ENCODE results near the gene CRYBA1.

Gene CRYBA1

DNA sequence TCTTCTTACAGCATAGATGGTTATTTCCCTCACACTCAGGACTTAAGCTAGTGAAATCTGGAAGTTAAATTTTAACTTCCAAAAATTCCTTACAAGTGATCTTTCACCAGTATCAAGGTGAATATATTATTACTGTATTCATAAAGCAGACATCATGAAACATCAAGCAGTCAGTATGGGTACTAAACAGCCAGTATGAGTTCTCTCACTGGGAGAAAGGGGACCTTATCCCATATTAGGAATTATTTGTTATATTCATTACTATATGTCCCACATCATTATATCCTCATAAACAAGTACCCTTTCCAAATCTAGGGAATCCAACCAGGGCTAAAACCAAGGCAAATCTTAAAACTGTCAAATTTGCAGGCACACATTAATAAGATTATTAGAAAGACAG is 32.0 kb downstream of the CRYBA1 start:
- DNase-seq (ENCODE audit: extremely low read depth in 1 of 2, low read depth in 1 of 2) = no peak

- DNase-seq (ENCODE audit: extremely low read depth in 1 of 2, low read depth in 1 of 2) = no peak
These were observed 32.9 kb downstream of the CRYBA1 start for GRCh38 chr17:29279397-29280070.

- DNase-seq (ENCODE audit: extremely low read depth in 1 of 2, low read depth in 1 of 2) = no peak
These were observed 36.8 kb downstream of the CRYBA1 start for GRCh38 chr17:29283496-29283895.

DNA sequence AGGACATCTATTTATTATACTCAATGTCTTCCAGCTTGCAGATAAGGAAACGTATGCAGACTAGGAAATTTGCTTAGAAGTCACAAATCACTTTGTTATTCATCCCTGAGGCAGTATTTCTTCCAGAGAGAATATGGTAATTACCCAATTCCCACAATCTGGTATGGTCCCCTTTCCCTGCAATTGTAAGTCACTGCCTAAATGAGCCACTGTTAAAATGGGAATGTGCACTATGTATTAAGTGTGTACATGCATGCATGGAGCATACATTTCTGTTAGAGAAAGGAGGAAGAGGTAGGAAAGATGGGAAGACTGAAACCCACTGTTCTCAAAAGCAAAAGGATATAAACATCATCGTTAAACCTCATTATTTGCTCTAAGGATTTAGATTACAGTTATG is 37.3 kb downstream of the CRYBA1 start:
- DNase-seq (ENCODE audit: extremely low read depth in 1 of 2, low read depth in 1 of 2) = no peak

DNA sequence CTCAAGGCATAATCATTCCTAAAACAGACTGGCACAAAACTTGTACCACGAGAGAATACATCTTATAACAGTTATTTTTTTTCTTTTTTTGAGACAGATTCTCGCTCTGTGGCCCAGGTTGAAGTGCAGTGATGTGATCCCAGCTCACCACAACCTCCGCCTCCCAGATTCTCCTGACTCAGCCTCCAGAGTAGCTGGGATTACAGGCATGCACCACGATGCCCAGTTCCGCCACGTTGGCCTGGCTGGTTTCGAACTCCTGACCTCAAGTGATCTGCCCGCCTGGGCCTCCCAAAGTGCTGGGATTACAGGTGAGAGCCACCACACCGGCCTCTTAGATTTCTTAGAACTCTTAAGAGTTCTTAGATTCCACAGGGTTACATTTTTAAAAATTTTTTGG is 43.2 kb downstream of the CRYBA1 start:
- DNase-seq (ENCODE audit: extremely low read depth in 1 of 2, low read depth in 1 of 2) = no peak

DNA sequence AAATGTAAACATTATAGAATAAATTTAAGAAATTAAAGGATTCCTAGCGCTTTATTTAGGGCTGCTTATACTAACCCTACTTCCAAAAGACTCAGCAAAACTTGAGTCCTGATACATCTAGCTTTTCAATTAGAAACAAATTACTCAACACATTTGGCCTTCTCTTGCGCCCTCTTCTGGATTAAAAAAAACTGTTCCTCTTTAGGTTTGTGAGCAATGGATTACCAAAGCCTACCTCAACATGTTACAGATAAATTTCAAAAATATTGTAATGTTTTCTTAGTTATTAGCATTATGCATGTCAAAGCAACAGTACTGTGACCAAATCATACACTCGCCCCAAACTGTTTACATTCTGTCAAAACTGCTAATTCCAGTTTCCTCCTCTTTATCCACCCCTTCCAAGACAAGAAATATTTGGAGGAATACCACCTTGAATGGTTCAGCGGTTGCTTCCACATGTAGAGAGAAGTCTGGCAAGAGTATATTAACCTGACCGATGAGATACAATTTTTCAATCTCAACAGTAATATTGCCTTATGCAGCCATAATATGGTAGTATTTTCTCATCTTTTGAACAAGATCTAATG is 44.6 kb downstream of the CRYBA1 start:
- no peak for DNase-seq (ENCODE audit: extremely low read depth in 1 of 2, low read depth in 1 of 2)

DNA sequence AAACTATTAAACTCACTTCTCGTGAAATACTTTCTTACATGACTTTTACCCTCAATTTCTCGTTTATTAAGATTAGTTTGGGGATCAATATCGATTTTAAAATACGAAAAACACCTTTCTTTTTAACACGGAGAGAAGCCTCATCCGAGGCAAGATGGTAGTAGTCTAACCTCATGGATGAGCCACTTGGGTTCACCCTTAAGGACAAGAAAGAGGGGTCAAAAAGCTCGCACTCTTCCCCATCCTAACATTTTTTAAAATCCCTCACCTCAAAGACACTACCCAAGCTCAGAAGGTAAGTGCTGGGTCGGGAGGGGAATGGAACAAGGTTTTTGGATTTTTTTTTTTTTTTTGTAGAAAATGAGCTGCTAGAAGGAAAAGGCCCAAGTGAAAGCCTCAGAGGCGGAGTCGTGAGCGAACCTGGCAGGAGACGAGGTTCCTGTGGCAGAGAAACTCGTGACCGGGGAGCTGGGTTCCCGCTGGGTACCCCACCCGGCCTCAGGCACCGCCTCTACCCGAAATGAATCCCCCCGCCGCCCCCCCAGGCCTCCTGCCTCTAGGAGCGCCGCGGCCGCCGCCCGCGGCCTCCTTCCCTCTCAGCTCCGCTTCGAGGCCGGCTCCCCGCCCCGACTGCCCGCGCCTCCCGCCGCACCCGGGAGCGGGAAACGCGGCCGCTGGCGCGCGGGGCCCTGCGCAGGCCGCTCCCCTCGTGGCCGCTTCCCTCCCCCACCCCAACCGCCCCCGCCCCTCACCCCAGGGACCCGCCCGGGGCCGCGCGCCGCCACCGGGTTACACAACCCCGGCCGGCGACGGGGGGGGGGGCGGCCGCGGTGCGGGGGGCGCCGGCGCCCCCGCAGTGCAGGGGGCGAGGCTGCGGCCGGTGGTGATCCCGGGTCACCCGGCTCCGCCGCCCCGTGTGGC is 45.7 kb downstream of the CRYBA1 start:
- peak; percentile 19 to 42 for DNase-seq (ENCODE audit: extremely low read depth in 1 of 2, low read depth in 1 of 2)

- DNase-seq (ENCODE audit: extremely low read depth in 1 of 2, low read depth in 1 of 2) = peak in 1 of 2 donors; percentile 30
These were observed 46.6 kb downstream of the CRYBA1 start for GRCh38 chr17:29292992-29293889.

DNA sequence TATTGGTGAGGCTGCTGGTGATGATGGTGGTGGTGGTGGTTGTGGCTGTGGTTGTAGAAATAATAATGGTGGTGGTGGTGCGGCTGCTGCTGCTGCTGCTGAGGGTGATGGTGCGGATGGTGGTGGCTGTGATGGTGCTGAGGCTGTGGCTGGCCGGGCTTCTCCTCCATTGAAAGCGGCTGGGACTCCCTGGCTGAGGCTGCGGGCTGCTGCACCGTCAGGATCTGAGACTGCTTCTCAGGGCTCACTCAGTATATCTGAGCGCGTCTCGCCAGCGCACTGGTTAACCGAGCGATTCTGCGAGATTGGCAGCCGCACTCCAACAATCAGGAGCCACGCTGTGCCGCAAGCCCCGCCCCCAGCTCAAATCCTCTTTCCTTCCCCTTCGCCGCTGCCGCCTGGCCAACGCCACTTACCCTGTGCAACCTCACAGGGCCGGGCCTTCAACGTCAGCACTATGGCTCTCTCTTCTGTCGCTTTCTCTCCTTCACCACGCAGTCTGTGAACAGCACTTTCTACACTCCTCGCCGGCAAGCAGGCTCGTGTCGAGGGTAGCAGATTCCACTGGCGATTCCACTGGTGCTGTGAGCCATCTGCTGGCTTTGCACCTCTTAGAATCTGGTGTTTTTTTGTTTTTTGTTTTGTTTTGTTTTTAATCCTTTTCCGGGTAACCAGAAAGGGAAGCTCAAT is 47.4 kb downstream of the CRYBA1 start, which contains the start of gene NUFIP2:
Gene NUFIP2, minus strand, starts transcription at position 259 of the 690 bp plus-strand sequence. Its CDS starts 89 bp downstream, at position 170.
- peak; percentile 96 for DNase-seq (ENCODE audit: extremely low read depth in 1 of 2, low read depth in 1 of 2)

GRCh38 chr17:29294580-29294900 is 47.9 kb downstream of the CRYBA1 start:
- DNase-seq (ENCODE audit: extremely low read depth in 1 of 2, low read depth in 1 of 2) = no peak

DNA sequence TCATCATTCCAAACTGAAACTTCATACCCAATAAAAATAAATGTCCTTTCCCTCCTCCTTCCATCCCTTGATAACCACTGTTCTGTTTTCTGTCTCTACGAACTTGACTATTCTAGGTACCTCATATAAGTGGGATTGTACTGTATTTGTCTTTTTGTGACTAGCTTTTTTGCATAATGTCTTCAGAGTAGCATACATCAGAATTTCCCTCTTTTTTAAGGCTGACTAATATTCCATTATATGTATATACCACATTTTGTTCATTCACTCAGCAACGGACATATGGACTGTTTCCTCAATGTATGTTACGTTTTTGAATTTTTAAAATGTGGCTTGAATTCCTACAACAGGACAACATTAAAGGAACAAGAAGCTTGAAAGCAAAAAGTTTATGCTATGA is 48.8 kb downstream of the CRYBA1 start:
- no peak for DNase-seq (ENCODE audit: extremely low read depth in 1 of 2, low read depth in 1 of 2)

- DNase-seq (ENCODE audit: extremely low read depth in 1 of 2, low read depth in 1 of 2) = no peak
These were observed 52.4 kb downstream of the CRYBA1 start for GRCh38 chr17:29299031-29299430.

DNA sequence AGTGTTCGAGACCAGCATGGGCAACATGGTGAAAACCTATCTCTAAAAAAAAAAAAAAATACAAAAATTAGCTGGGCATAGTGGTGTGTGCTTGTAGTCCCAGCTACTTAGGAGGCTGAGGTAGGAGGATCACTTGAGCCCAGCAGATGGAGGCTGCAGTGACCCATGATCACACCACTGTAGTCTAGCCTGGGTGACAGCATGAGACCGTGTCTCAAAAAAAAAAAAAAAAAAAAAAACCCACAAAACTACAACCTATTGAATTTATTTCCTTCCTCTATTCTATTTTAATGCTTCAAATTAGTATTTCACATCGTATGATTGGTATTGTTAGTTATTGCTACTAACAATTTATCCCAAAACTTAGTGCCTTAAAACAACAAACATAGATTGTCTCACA is 56.7 kb downstream of the CRYBA1 start:
- DNase-seq (ENCODE audit: extremely low read depth in 1 of 2, low read depth in 1 of 2) = no peak
